DOHH2 (cell line): ENCODE measurements around the gene PBOV1.
"Not testable (repeated sequence)": the region's sequence is repeated elsewhere in the genome, so short reads cannot be mapped to it uniquely, and the experiment has no call there.

ENCODE experiments used
- H3F3A ChIP-seq: fragments of 200-600 bp; sonication (generic), shearing (Covaris generic); 2 replicates; pipeline ENCODE4 v1.6.0; 2016; ENCODE audit warnings: antibody characterized with exemption, mild to moderate bottlenecking; ENCODE audit not compliant: control insufficient read depth, insufficient read depth
- H3K27ac ChIP-seq: fragments of 200-600 bp; sonication (generic); 2 replicates; pipeline ENCODE4 v1.5.1; 2014; ENCODE audit warnings: low read depth, mild to moderate bottlenecking, low read length, moderate library complexity
- H3K27me3 ChIP-seq: fragments of 200-600 bp; sonication (generic); 2 replicates; pipeline ENCODE4 v1.6.1; 2014; ENCODE audit warnings: mild to moderate bottlenecking, low read length, mixed read lengths; ENCODE audit not compliant: control insufficient read depth
- H3K36me3 ChIP-seq: fragments of 200-600 bp; sonication (generic); 2 replicates; pipeline ENCODE4 v1.6.1; 2014; ENCODE audit warnings: mild to moderate bottlenecking, low read length, moderate library complexity, mixed read lengths; ENCODE audit not compliant: control insufficient read depth
- H3K4me1 ChIP-seq: fragments of 200-600 bp; sonication (generic); 2 replicates; pipeline ENCODE4 v1.6.1; 2014; ENCODE audit warnings: mild to moderate bottlenecking, low read length, mixed read lengths; ENCODE audit not compliant: control insufficient read depth
- H3K4me2 ChIP-seq: fragments of 200-600 bp; sonication (generic); 2 replicates; pipeline ENCODE4 v1.6.0; 2014; ENCODE audit warnings: mild to moderate bottlenecking, low read length, moderate library complexity
- H3K4me3 ChIP-seq: fragments of 200-600 bp; sonication (generic); 2 replicates; pipeline ENCODE4 v1.5.1; 2014; ENCODE audit warnings: mild to moderate bottlenecking, low read length, mixed read lengths
- H3K79me2 ChIP-seq: fragments of 200-600 bp; sonication (generic); 2 replicates; pipeline ENCODE4 v1.6.1; 2014; ENCODE audit warnings: mild to moderate bottlenecking, low read length, mixed read lengths; ENCODE audit not compliant: control insufficient read depth
- H3K9me2 ChIP-seq: fragments of 200-600 bp; sonication (generic); replicated peaks from 2 replicates; pipeline ENCODE4 v1.6.1; 2014; ENCODE audit warnings: mild to moderate bottlenecking, low read length, mixed read lengths; ENCODE audit not compliant: control insufficient read depth
- H3K9me3 ChIP-seq: fragments of 200-600 bp; sonication (generic); 2 replicates; pipeline ENCODE4 v1.6.1; 2014; ENCODE audit warnings: antibody characterized with exemption, low read length, mixed read lengths; ENCODE audit not compliant: control insufficient read depth, insufficient read depth
- H4K20me1 ChIP-seq: fragments of 200-600 bp; sonication (generic); 2 replicates; pipeline ENCODE4 v1.6.0; 2014; ENCODE audit warnings: low read depth, mild to moderate bottlenecking, antibody characterized with exemption, low read length, moderate library complexity; ENCODE audit not compliant: control insufficient read depth, insufficient read depth
- CTCF ChIP-seq: fragments of 200-600 bp; sonication (generic); IDR thresholded peaks from one replicate; pipeline ENCODE4 v1.5.1; 2014; ENCODE audit warnings: antibody characterized with exemption, mild to moderate bottlenecking, low read depth, low read length; ENCODE audit not compliant: poor library complexity, severe bottlenecking
- EZH2phosphoT487 ChIP-seq: fragments of 200-600 bp; sonication (generic); IDR thresholded peaks from 2 replicates; pipeline ENCODE4 v1.6.1; 2017; ENCODE audit warnings: borderline replicate concordance, mild to moderate bottlenecking, antibody characterized with exemption, low read length, moderate library complexity, mixed read lengths

Gene PBOV1

GRCh38 chr6:138215093-138215782 lies 3.1 kb downstream of the PBOV1 start:
- no peak overlapping the region for H3K27ac ChIP-seq
- no peaks in the 10 kb centered on the region for H3K9me3 ChIP-seq
- H3K27me3 ChIP-seq = no peaks in the 10 kb centered on the region
- no peak overlapping the region for H3K4me2 ChIP-seq
- TF ChIP-seq CTCF (no peak), EZH2phosphoT487 (no peak)
- no peaks in the 10 kb centered on the region for H3K4me1 ChIP-seq
- no peak overlapping the region for H3K4me3 ChIP-seq
- no peaks in the 10 kb centered on the region for H3K36me3 ChIP-seq
- H3K9me2 ChIP-seq = no peaks in the 10 kb centered on the region
- no peaks in the 10 kb centered on the region for H3K79me2 ChIP-seq
- no peaks in the 10 kb centered on the region for H4K20me1 ChIP-seq
- no peaks in the 10 kb centered on the region for H3F3A ChIP-seq

- not testable (repeated sequence) for H3K4me1 ChIP-seq, H3K79me2 ChIP-seq, H3K27ac ChIP-seq, H4K20me1 ChIP-seq, H3K27me3 ChIP-seq, H3K4me3 ChIP-seq, H3K9me3 ChIP-seq, H3K36me3 ChIP-seq, H3K9me2 ChIP-seq, H3F3A ChIP-seq, H3K4me2 ChIP-seq
Observed at GRCh38 chr6:138212530-138212929, 5.8 kb downstream of the PBOV1 start.

GRCh38 chr6:138211601-138212000 lies 6.7 kb downstream of the PBOV1 start:
- TF ChIP-seq CTCF (no peak), EZH2phosphoT487 (no peak)
- H3K27ac ChIP-seq = no peak overlapping the region
- H3K79me2 ChIP-seq = no peaks in the 10 kb centered on the region
- no peaks in the 10 kb centered on the region for H3K9me3 ChIP-seq
- no peaks in the 10 kb centered on the region for H4K20me1 ChIP-seq
- H3K9me2 ChIP-seq = no peaks in the 10 kb centered on the region
- H3F3A ChIP-seq = no peaks in the 10 kb centered on the region
- no peak overlapping the region for H3K4me2 ChIP-seq
- no peaks in the 10 kb centered on the region for H3K36me3 ChIP-seq
- H3K4me3 ChIP-seq = no peak overlapping the region
- H3K27me3 ChIP-seq = no peaks in the 10 kb centered on the region
- no peaks in the 10 kb centered on the region for H3K4me1 ChIP-seq

GRCh38 chr6:138211048-138211581 lies 7.2 kb downstream of the PBOV1 start:
- no peaks in the 10 kb centered on the region for H3K4me1 ChIP-seq

More at GRCh38 chr6:138211048-138211581, 7.2 kb downstream of the PBOV1 start:
- no peaks in the 10 kb centered on the region for H3K36me3 ChIP-seq
- H4K20me1 ChIP-seq = no peaks in the 10 kb centered on the region
- no peaks in the 10 kb centered on the region for H3K79me2 ChIP-seq
- no peaks in the 10 kb centered on the region for H3K9me2 ChIP-seq
- no peak overlapping the region for H3K4me2 ChIP-seq
- TF ChIP-seq CTCF = no peak
- H3K27me3 ChIP-seq = no peaks in the 10 kb centered on the region
- no peaks in the 10 kb centered on the region for H3K9me3 ChIP-seq
- H3K4me3 ChIP-seq = no peak overlapping the region
- no peaks in the 10 kb centered on the region for H3F3A ChIP-seq
- no peak overlapping the region for H3K27ac ChIP-seq
